Psoas muscle (tissue), 8 donors: Measurements from ENCODE around the gene DIO1. TPM values are rescaled to one million over a fixed set of nuclear protein-coding genes. Genes with fewer than 3 reads are reported as not detected.
A peak's percentile ranks its signal among the peaks of the same experiment; 100 is the strongest.

Experiments
- ATAC-seq, 4 donors: fragments of 200-7000 bp; cut with Tn5 transposase; one replicate each; pipeline ENCODE4 v1.9.1; 2020; ENCODE audit warnings: moderate library complexity in 3 of 4, mild to moderate bottlenecking in 2 of 4
- DNase-seq, 2 donors: peaks; one replicate each; pipeline ENCODE4 v3.0.0-alpha.2; 2020
- H3K27ac ChIP-seq: fragments of 200-600 bp; one replicate; pipeline ENCODE4 v1.8.0; 2022
- H3K27me3 ChIP-seq, 3 donors: fragments of 200-600 bp in 1 of 3; one replicate each; pipeline versions ENCODE4 v1.6.1 to v1.8.0; 2013 to 2022; ENCODE audit warnings: low read length in 2 of 3, mild to moderate bottlenecking in 2 of 3, moderate library complexity in 1 of 3; ENCODE audit not compliant: insufficient read depth in 3 of 3
- H3K36me3 ChIP-seq, 2 donors: fragments of 200-600 bp in 1 of 2; one replicate each; pipeline versions ENCODE4 v1.6.1 to v1.8.0; 2013 to 2022; ENCODE audit warnings: low read depth in 1 of 2, mild to moderate bottlenecking in 1 of 2, moderate library complexity in 1 of 2; ENCODE audit not compliant: insufficient read depth in 1 of 2
- H3K4me1 ChIP-seq: fragments of 200-600 bp; one replicate; pipeline ENCODE4 v1.8.0; 2022
- H3K4me3 ChIP-seq: fragments of 200-600 bp; one replicate; pipeline ENCODE4 v1.8.0; 2022; ENCODE audit warnings: mild to moderate bottlenecking
- H3K9me3 ChIP-seq: fragments of 200-600 bp; one replicate; pipeline ENCODE4 v1.8.0; 2022
- CTCF ChIP-seq: fragments of 200-600 bp; IDR thresholded peaks from one replicate; pipeline ENCODE4 v1.8.0; 2022; ENCODE audit warnings: antibody characterized with exemption
- WGBS, 3 donors: extraction: QIAGEN DNeasy Blood & Tissue Kit; methylation state at CpG; one replicate each; pipeline versions ENCODE4 v1.1.6 to v1.1.7; 2013; 5-methylcytosine and 5-hydroxymethylcytosine counted together
- intact Hi-C, 2 donors: fragments of 100-400 bp; cut with DNase I; formaldehyde crosslinking; loops; one replicate each; pipeline versions ENCODE4 v1.11.0 to v1.14.2; 2022
- polyA plus RNA-seq, 3 donors: library from polyadenylated mRNA; stranded (reverse); fragments of 200-250 nt; gene quantifications; one replicate each; pipeline ENCODE4 v1.2.3, GENCODE V29; 2013
- total RNA-seq, 4 donors: library from RNA; stranded (reverse); fragmentation: NEBNext Ultra II Directional in 2 of 4; extraction: Animal tissue kit (Norgen Biotek cat#: 25700) in 2 of 4; gene quantifications; one replicate each; pipeline versions ENCODE4 v1.2.1 to v1.2.4, GENCODE V29; 2021 to 2023
- donor health status: healthy with polysubstance abuse.
- donor health status: DM: no; HTN: no; CAD: no; lungs with moderate emphysema.
- donor health status: Bipolar disorder and iron deficiency.
- donor health status: healthy.
- donor health status: DM: yes; HTN: yes; CAD: no.
- donor health status: DM: no; HTN: no; CAD: no.
- donor health status: DM: no; HTN: no; CAD: no.
- donor health status: DM: yes; HTN: yes; CAD: no.

Gene DIO1
- total and polyA plus RNA-seq, 7 donors = not detected

- no peak for ATAC-seq
- Histone ChIP-seq H3K27me3 (no peaks in the 10 kb centered on the region), H3K36me3 (peaks cover 0 to 14% of the 10 kb centered on the region in 2 donors), H3K9me3 (no peaks in the 10 kb centered on the region), H3K4me1 (peaks cover 15% of the 10 kb centered on the region), H3K4me3 (no peak overlapping the region), H3K27ac (no peak overlapping the region)
- TF ChIP-seq CTCF = no peak
- DNase-seq = no peak
- intact Hi-C loops = no loop called here
- 92% methylated on average over 7 of the region's 7 CpGs for WGBS, 3 donors
Measured at GRCh38 chr1:53942127-53942957, 48.4 kb downstream of the DIO1 start.

GRCh38 chr1:53943090-53943489, 49.1 kb downstream of the DIO1 start:
- no peak for ATAC-seq
- DNase-seq = no peak

GRCh38 chr1:53943490-53944043, 49.6 kb downstream of the DIO1 start:
- DNase-seq (no peak), ATAC-seq (no peak)
- intact Hi-C loops = loop anchor here in 1 of 2 donors (2.0 kb wide), 1 partner anchor 53 kb away; no protein-coding TSS in a partner anchor
- WGBS, 3 donors = 92 to 95% (median 94%) methylated on average over 14 of the region's 14 CpGs
- peaks cover 20% of the 10 kb centered on the region for H3K4me1 ChIP-seq
- peaks cover 0 to 1% of the 10 kb centered on the region in 2 donors for H3K36me3 ChIP-seq
- no peak overlapping the region for H3K27ac ChIP-seq
- no peaks in the 10 kb centered on the region for H3K9me3 ChIP-seq
- no peak for TF ChIP-seq CTCF
- H3K27me3 ChIP-seq = no peaks in the 10 kb centered on the region
- no peak overlapping the region for H3K4me3 ChIP-seq

More at GRCh38 chr1:53943090-53943489, 49.1 kb downstream of the DIO1 start:
- H3K9me3 ChIP-seq = no peaks in the 10 kb centered on the region
- no peaks in the 10 kb centered on the region for H3K27me3 ChIP-seq
- no peak overlapping the region for H3K27ac ChIP-seq
- TF ChIP-seq CTCF = no peak
- H3K4me3 ChIP-seq = no peak overlapping the region
- intact Hi-C loops = no loop called here
- peaks cover 0 to 6% of the 10 kb centered on the region in 2 donors for H3K36me3 ChIP-seq
- 93 to 97% (median 95%) methylated on average over 6 of the region's 6 CpGs for WGBS, 3 donors
- peaks cover 20% of the 10 kb centered on the region for H3K4me1 ChIP-seq

GRCh38 chr1:53944469-53945182, 50.6 kb downstream of the DIO1 start:
- DNase-seq (no peak), ATAC-seq (no peak)
- H3K4me3 ChIP-seq = peak overlapping the region; percentile 90
- 60 to 66% (median 61%) methylated on average over 20 of the region's 20 CpGs for WGBS, 3 donors
- no peak for TF ChIP-seq CTCF
- no peaks in the 10 kb centered on the region for H3K27me3 ChIP-seq
- no peaks in the 10 kb centered on the region for H3K36me3 ChIP-seq
- no peaks in the 10 kb centered on the region for H3K9me3 ChIP-seq
- peak overlapping the region; percentile 89 for H3K27ac ChIP-seq
- intact Hi-C loops = loop anchor here (2.0 to 5.0 kb wide), 3 partner anchors 54 to 108 kb away; partner anchors contain the start of genes TCEANC2 (in 1 of the 2) and TMEM59 (in 1 of the 2)
- H3K4me1 ChIP-seq = peaks cover 20% of the 10 kb centered on the region
